Upper lobe of right lung (tissue), 1 donor: Measurements from ENCODE around the gene GRID1. TPM values are rescaled to one million over a fixed set of nuclear protein-coding genes. Genes with fewer than 3 reads are reported as not detected.

Experiments
- ATAC-seq: fragments of 200-7000 bp; cut with Tn5 transposase; one replicate; pipeline ENCODE4 v1.9.1; 2020; ENCODE audit warnings: mild to moderate bottlenecking, moderate library complexity
- DNase-seq: peaks from one replicate; pipeline ENCODE4 v3.0.0-alpha.2; 2020
- H3K27ac ChIP-seq: fragments of 200-600 bp; one replicate; pipeline ENCODE4 v1.8.0; 2022
- H3K27me3 ChIP-seq: fragments of 200-600 bp; one replicate; pipeline ENCODE4 v1.8.0; 2022; ENCODE audit warnings: mild to moderate bottlenecking
- H3K36me3 ChIP-seq: fragments of 200-600 bp; one replicate; pipeline ENCODE4 v1.8.0; 2022
- H3K4me1 ChIP-seq: fragments of 200-600 bp; one replicate; pipeline ENCODE4 v1.8.0; 2022
- H3K4me3 ChIP-seq: fragments of 200-600 bp; one replicate; pipeline ENCODE4 v1.8.0; 2022; ENCODE audit warnings: mild to moderate bottlenecking
- H3K9me3 ChIP-seq: fragments of 200-600 bp; one replicate; pipeline ENCODE4 v1.8.0; 2022
- CTCF ChIP-seq: fragments of 200-600 bp; IDR thresholded peaks from one replicate; pipeline ENCODE4 v1.8.0; 2022; ENCODE audit warnings: antibody characterized with exemption
- intact Hi-C: fragments of 100-400 bp; cut with DNase I; formaldehyde crosslinking; loops from one replicate; pipeline ENCODE4 v1.11.0; 2022
- total RNA-seq: library from RNA; stranded (reverse); fragmentation: NEBNext Ultra II Directional; extraction: Animal tissue kit (Norgen Biotek cat#: 25700); gene quantifications from one replicate; pipeline ENCODE4 v1.2.1, GENCODE V29; 2021
- donor health status: DM: no; HTN: yes; CAD: no; lungs with severe emphysema.

The GRID1 gene
- total RNA-seq, 1 donor from 2014 or later = 3.0 TPM

GRCh38 chr10:85620807-85621206 lies 745.8 kb downstream of the GRID1 start:
- no peaks in the 10 kb centered on the region for H3K36me3 ChIP-seq
- no peak overlapping the region for H3K4me3 ChIP-seq
- ATAC-seq = no peak
- no peak overlapping the region for H3K27ac ChIP-seq
- no peak for TF ChIP-seq CTCF
- H3K27me3 ChIP-seq = no peaks in the 10 kb centered on the region
- DNase-seq = no peak
- intact Hi-C loops = no loop called here
- H3K4me1 ChIP-seq = no peaks in the 10 kb centered on the region
- no peaks in the 10 kb centered on the region for H3K9me3 ChIP-seq

DNA sequence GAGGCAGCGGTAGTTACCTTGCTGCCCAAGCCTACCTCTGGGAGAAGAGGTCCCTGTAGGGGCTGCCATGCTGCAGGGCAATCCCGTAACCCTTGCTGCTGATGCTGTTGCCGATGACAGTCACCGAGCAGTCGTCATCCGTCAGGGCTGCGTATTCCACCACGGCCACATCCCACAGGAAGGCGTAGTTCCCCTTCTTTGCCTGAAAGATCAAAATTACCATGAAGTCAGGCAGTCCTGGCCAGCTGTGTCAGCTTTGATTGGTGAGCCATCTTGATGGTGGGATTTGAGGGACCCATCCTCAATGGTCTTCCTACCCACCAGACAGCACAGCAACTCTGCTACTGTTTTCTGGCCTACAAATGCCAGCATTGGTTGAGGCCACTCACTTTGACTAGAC lies 746.8 kb downstream of the GRID1 start:
- intact Hi-C loops = no loop called here
- Histone ChIP-seq H3K27me3 (no peaks in the 10 kb centered on the region), H3K4me1 (no peaks in the 10 kb centered on the region), H3K9me3 (no peaks in the 10 kb centered on the region), H3K27ac (no peak overlapping the region), H3K36me3 (no peaks in the 10 kb centered on the region), H3K4me3 (no peak overlapping the region)
- ATAC-seq = no peak
- no peak for TF ChIP-seq CTCF
- DNase-seq = no peak

GRCh38 chr10:85618841-85619240 lies 747.8 kb downstream of the GRID1 start:
- Histone ChIP-seq H3K4me1 (no peaks in the 10 kb centered on the region), H3K27me3 (no peaks in the 10 kb centered on the region), H3K9me3 (no peaks in the 10 kb centered on the region), H3K36me3 (no peaks in the 10 kb centered on the region), H3K4me3 (no peak overlapping the region), H3K27ac (no peak overlapping the region)
- intact Hi-C loops = no loop called here
- no peak for TF ChIP-seq CTCF
- ATAC-seq = no peak
- DNase-seq = no peak

DNA sequence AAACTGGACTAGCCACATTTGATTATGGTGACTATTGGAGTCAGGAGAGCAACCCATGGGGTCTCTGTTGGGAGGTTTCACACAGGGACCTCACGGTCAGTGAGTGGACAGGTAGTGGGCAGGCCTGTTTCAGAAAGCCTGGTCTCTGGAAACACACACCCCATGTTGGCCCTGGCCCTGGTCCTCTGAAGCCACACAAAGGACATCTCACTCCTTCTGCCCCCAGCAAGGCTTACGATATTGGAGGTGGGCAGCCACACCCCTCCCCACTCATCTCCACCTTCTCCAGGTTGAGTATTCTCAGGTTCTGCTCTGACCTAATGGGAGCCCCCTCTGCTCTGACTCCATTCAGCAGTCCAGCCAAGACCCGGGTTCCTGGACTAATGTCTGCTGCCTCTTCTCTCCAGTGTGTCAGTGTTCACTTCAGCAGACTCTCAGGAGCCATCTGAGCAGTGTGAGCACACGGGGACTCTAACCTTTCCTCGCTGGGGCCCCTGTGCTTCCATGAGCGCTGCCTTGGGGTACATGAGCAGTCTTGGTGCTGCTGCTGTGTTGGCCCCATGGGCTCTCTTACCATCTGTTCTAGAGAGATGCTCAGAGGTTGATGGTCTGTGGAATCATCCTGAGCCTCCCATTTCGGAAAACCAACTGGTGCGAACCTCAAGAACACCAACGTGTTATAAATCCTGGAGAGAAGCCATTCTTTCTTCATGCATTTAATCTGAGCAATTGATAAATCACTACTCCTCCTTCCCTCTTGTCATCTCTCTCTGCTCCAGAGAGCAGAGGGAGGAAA lies 748.6 kb downstream of the GRID1 start:
- no peak for DNase-seq
- TF ChIP-seq CTCF = no peak
- H3K9me3 ChIP-seq = no peaks in the 10 kb centered on the region
- H3K27me3 ChIP-seq = no peaks in the 10 kb centered on the region
- intact Hi-C loops = no loop called here
- ATAC-seq = no peak
- H3K4me3 ChIP-seq = no peak overlapping the region
- H3K36me3 ChIP-seq = no peaks in the 10 kb centered on the region
- H3K4me1 ChIP-seq = no peaks in the 10 kb centered on the region
- H3K27ac ChIP-seq = no peak overlapping the region

DNA sequence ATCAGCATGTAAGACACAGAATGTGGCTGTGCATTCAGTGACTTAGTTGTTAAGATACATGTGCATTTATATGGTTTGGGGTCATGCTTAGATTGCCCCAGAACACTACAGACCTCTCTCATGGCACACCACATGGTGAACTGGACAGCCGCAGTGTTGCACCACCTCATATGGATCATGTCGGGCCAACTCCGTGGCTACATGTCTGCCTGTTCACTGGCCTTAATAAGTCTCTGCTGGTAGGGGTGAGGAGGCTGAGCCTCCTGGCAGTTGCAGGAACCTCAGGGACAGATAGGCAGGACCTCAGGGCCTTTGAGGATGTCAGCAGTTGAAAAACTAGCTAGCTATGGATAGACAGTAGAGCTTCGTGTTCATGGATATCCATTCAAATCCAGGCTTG lies 751.0 kb downstream of the GRID1 start:
- intact Hi-C loops = no loop called here
- no peaks in the 10 kb centered on the region for H3K36me3 ChIP-seq
- no peak for DNase-seq
- TF ChIP-seq CTCF = no peak
- H3K4me1 ChIP-seq = no peaks in the 10 kb centered on the region
- H3K4me3 ChIP-seq = no peak overlapping the region
- no peaks in the 10 kb centered on the region for H3K27me3 ChIP-seq
- ATAC-seq = no peak
- no peaks in the 10 kb centered on the region for H3K9me3 ChIP-seq
- H3K27ac ChIP-seq = no peak overlapping the region

DNA sequence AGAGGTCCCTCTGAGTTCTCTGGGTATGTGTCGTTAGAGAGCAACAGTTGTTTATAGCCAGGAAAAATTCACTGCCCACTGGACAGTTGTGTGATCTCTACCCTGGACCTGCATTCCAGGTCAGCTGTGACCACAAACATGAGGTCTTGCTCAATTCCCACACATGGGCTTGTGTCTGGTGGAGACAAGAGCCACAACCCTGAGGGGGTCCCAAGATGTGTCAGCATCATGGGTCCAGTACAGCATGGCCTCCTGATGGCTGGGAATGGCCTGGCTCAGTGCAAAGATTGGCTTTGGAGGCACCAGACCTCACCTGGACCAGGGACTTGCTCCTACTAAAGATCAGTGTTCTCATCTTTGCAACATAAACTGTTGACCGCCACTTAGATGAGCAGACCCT lies 751.6 kb downstream of the GRID1 start:
- Histone ChIP-seq H3K36me3 (no peaks in the 10 kb centered on the region), H3K27me3 (no peaks in the 10 kb centered on the region), H3K4me3 (no peak overlapping the region), H3K4me1 (no peaks in the 10 kb centered on the region), H3K27ac (no peak overlapping the region), H3K9me3 (no peaks in the 10 kb centered on the region)
- intact Hi-C loops = no loop called here
- TF ChIP-seq CTCF = no peak
- ATAC-seq (no peak), DNase-seq (no peak)
